Stomach (tissue), 9 donors: Measurements from ENCODE around the gene RASSF4. TPM values are rescaled to one million over a fixed set of nuclear protein-coding genes. Genes with fewer than 3 reads are reported as not detected.
"Not testable (repeated sequence)": the region's sequence is repeated elsewhere in the genome, so short reads cannot be mapped to it uniquely, and the experiment has no call there.

Experiments used
- DNase-seq, 2 donors: peaks; one replicate each; pipeline versions ENCODE4 v3.0.0 to v3.0.0-alpha.2; 2013 to 2019
- H3K27ac ChIP-seq, 5 donors: fragments of 200-600 bp in 4 of 5; sonication (generic) in 4 of 5; one replicate each; pipeline ENCODE4 v1.5.1; 2013 to 2019; ENCODE audit warnings: mild to moderate bottlenecking in 1 of 5, moderate library complexity in 1 of 5
- H3K27me3 ChIP-seq, 3 donors: fragments of 200-600 bp; sonication (generic); one replicate each; pipeline ENCODE4 v1.5.1; 2017 to 2019; ENCODE audit warnings: mixed run types in 1 of 3
- H3K36me3 ChIP-seq, 4 donors: fragments of 200-600 bp; sonication (generic); 1 replicate in 3 of 4; 2 replicates in 1 of 4; pipeline ENCODE4 v1.5.1; 2016 to 2019
- H3K4me1 ChIP-seq, 4 donors: fragments of 200-600 bp; sonication (generic); one replicate each; pipeline ENCODE4 v1.5.1; 2016 to 2019
- H3K4me3 ChIP-seq, 4 donors: fragments of 200-600 bp; sonication (generic) in 3 of 4; one replicate each; pipeline ENCODE4 v1.5.1; 2016 to 2019; ENCODE audit warnings: mild to moderate bottlenecking in 1 of 4
- H3K9me3 ChIP-seq, 4 donors: fragments of 200-600 bp; sonication (generic); one replicate each; pipeline ENCODE4 v1.5.1; 2016 to 2019
- CTCF ChIP-seq, 7 experiments: fragments of 450-650 bp in 4 of 7; fragments of 200-600 bp in 3 of 7; sonication (generic) in 3 of 7; IDR thresholded peaks; one replicate each; pipeline ENCODE4 v1.5.1; 2016 to 2019; ENCODE audit warnings: antibody characterized with exemption in 7 of 7, control low read depth in 2 of 7, mild to moderate bottlenecking in 1 of 7
- EP300 ChIP-seq: sonication (generic); formaldehyde crosslinking; IDR thresholded peaks from one replicate; pipeline ENCODE4 v1.6.1; 2017; ENCODE audit warnings: antibody characterized with exemption
- POLR2A ChIP-seq, 4 donors: fragments of 450-650 bp; IDR thresholded peaks; one replicate each; pipeline ENCODE4 v1.6.1; 2016; ENCODE audit warnings: antibody characterized with exemption in 4 of 4, control low read depth in 2 of 4, mild to moderate bottlenecking in 1 of 4, moderate library complexity in 1 of 4
- POLR2AphosphoS5 ChIP-seq, 3 donors: sonication (generic); formaldehyde crosslinking; IDR thresholded peaks; one replicate each; pipeline ENCODE4 v1.6.1; 2016; ENCODE audit warnings: antibody characterized with exemption in 3 of 3
- WGBS, 5 donors: extraction: QIAGEN DNeasy Blood & Tissue Kit in 3 of 5; methylation state at CpG; one replicate each; pipeline versions ENCODE4 v1.1.5 to v1.1.7; 2013 to 2018; 5-methylcytosine and 5-hydroxymethylcytosine counted together
- intact Hi-C: fragments of 100-400 bp; cut with DNase I; formaldehyde crosslinking; loops from one replicate; pipeline ENCODE4 v1.15.1; 2023; ENCODE audit warnings: low total_unique reads
- polyA plus RNA-seq, 3 donors: library from polyadenylated mRNA; stranded (reverse); fragments of 200-250 nt; gene quantifications; one replicate each; pipeline ENCODE4 v1.2.3, GENCODE V29; 2013
- total RNA-seq, 5 donors: library from RNA; depleted of rRNA; stranded (reverse); fragments of >200 nt; gene quantifications; one replicate each; pipeline versions ENCODE4 v1.1.0 to v1.2.3, GENCODE V29; 2014 to 2016
- donor health status: healthy with polysubstance abuse.
- donor health status: Bipolar disorder and iron deficiency.
- donor health status: healthy.

Gene RASSF4
- total and polyA plus RNA-seq, 8 donors, result 7.8 to 74.5 (median 14.6) TPM

GRCh38 chr10:45008524-45009161 is 49.0 kb downstream of the RASSF4 start:
- Histone ChIP-seq H3K27ac (no peak overlapping the region), H3K4me3 (no peak overlapping the region), H3K27me3 (no peaks in the 10 kb centered on the region), H3K4me1 (peaks cover 0 to 24% (median 8%) of the 10 kb centered on the region in 4 donors), H3K36me3 (peaks cover 0 to 19% (median 15%) of the 10 kb centered on the region in 4 donors), H3K9me3 (no peaks in the 10 kb centered on the region)
- 6 to 12% (median 7%) methylated on average over 8 of the region's 8 CpGs for WGBS, 5 donors
- intact Hi-C loops, result no loop called here
- TF ChIP-seq EP300, result no peak
- TF ChIP-seq CTCF (IDR thresholded peaks at IDR 0.05), result peak in 5 of 7 experiments; percentile 50 to 93 (median 67)
- no peak for TF ChIP-seq POLR2A (IDR thresholded peaks at IDR 0.05)
- TF ChIP-seq POLR2AphosphoS5 (IDR thresholded peaks at IDR 0.05), result peak in 1 of 3 donors; percentile 68
- peak in 1 of 2 donors; percentile 94 for DNase-seq

- H3K27me3 ChIP-seq, H3K36me3 ChIP-seq, H3K4me3 ChIP-seq, DNase-seq, H3K27ac ChIP-seq, H3K9me3 ChIP-seq, intact Hi-C loops: not testable (repeated sequence)
- peaks cover 4 to 22% (median 17%) of the 10 kb centered on the region in 4 donors for H3K4me1 ChIP-seq
- 68 to 80% (median 75%) methylated on average over 6 to 10 of the region's 10 CpGs for WGBS, 5 donors
Measured at GRCh38 chr10:45014557-45014956, 55.0 kb downstream of the RASSF4 start.

GRCh38 chr10:45015590-45015989 is 56.0 kb downstream of the RASSF4 start:
- no peaks in the 10 kb centered on the region for H3K36me3 ChIP-seq
- no peak for DNase-seq
- no peak overlapping the region for H3K27ac ChIP-seq
- intact Hi-C loops, result no loop called here
- no peaks in the 10 kb centered on the region for H3K9me3 ChIP-seq
- H3K4me1 ChIP-seq, result peaks cover 4 to 22% (median 17%) of the 10 kb centered on the region in 4 donors
- H3K4me3 ChIP-seq, result no peak overlapping the region
- 15 to 33% (median 16%) methylated on average over 2 of the region's 2 CpGs for WGBS, 5 donors
- no peak for TF ChIP-seq CTCF (IDR thresholded peaks at IDR 0.05)
- no peaks in the 10 kb centered on the region for H3K27me3 ChIP-seq

DNA sequence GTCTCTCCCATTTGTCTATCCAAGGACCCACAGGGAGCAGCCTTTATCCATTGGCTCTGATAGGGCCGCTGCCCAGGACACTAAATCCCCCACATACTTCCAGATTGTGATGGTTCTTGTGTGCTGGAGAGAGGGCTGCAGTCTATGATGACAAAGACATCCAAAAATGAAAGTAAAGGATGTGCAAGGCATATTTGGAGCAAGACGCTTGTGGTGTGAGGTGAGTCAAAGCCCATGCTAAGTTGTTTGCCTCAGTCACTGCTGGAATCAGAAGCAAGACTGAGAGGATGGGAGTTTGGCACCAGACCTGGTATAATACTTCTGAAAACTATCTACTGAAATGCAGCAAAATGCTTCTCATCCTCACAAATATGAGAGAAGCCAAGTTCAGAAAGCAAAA is 63.8 kb downstream of the RASSF4 start:
- Histone ChIP-seq H3K4me1 (no peaks in the 10 kb centered on the region), H3K36me3 (no peaks in the 10 kb centered on the region), H3K27ac (no peak overlapping the region), H3K27me3 (no peaks in the 10 kb centered on the region), H3K9me3 (peaks cover 0 to 14% (median 11%) of the 10 kb centered on the region in 4 donors), H3K4me3 (no peak overlapping the region)
- intact Hi-C loops, result no loop called here
- DNase-seq, result no peak
- 81 to 90% (median 86%) methylated on average over 2 of the region's 2 CpGs for WGBS, 5 donors
- no peak for TF ChIP-seq POLR2AphosphoS5 (IDR thresholded peaks at IDR 0.05)
- TF ChIP-seq EP300, result no peak
- TF ChIP-seq CTCF (IDR thresholded peaks at IDR 0.05), result no peak
- TF ChIP-seq POLR2A (IDR thresholded peaks at IDR 0.05), result no peak

DNA sequence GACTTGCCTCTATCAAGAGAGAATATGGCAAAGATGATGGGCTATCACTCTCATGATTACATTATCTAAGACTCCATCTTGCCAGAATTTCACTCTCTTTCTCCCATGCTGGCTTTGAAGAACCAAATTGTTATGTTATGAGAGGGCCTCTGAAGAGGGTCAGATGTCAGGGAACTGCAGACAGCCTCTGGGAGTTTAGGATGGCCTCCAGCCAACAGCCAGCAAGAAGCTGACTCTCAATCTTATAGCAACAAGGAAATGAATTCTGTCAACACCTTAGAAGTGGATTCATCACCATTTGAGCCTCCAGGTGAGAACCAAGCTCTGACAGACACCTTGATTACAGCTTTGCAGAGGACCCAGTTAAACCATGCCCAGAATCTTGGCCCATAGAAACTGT is 74.7 kb downstream of the RASSF4 start:
- no peak for DNase-seq
- intact Hi-C loops, result no loop called here
- TF ChIP-seq CTCF (IDR thresholded peaks at IDR 0.05), result no peak
- TF ChIP-seq EP300, result no peak
- no peak for TF ChIP-seq POLR2A (IDR thresholded peaks at IDR 0.05)
- no peak for TF ChIP-seq POLR2AphosphoS5 (IDR thresholded peaks at IDR 0.05)
- Histone ChIP-seq H3K4me1 (no peaks in the 10 kb centered on the region), H3K36me3 (no peaks in the 10 kb centered on the region), H3K27me3 (no peaks in the 10 kb centered on the region), H3K4me3 (no peak overlapping the region), H3K9me3 (peaks cover 0 to 29% (median 14%) of the 10 kb centered on the region in 4 donors), H3K27ac (no peak overlapping the region)
